ENCODE data around the gene APOBEC3B.
"Not testable (repeated sequence)": the region's sequence is repeated elsewhere in the genome, so short reads cannot be mapped to it uniquely, and the experiment has no call there.

The APOBEC3B gene

GRCh38 chr22:38950527-38951295 lies 31.4 kb upstream of the APOBEC3B start:
- in situ Hi-C loops (cut with HindIII; ENCODE audit: low sequenced_read_pairs) = no loop called here

GRCh38 chr22:38951734-38952133 lies 30.4 kb upstream of the APOBEC3B start:
- in situ Hi-C loops (cut with HindIII; ENCODE audit: low sequenced_read_pairs) = no loop called here

GRCh38 chr22:38952281-38952993 lies 29.7 kb upstream of the APOBEC3B start:
- in situ Hi-C loops (cut with HindIII; ENCODE audit: low sequenced_read_pairs) = no loop called here

- in situ Hi-C loops (cut with HindIII; ENCODE audit: low sequenced_read_pairs) = no loop called here
Observed at GRCh38 chr22:38953091-38953490, 29.1 kb upstream of the APOBEC3B start.

- in situ Hi-C loops (cut with HindIII; ENCODE audit: low sequenced_read_pairs) = no loop called here
Observed at GRCh38 chr22:38953577-38954413, 28.4 kb upstream of the APOBEC3B start.

- in situ Hi-C loops (cut with HindIII; ENCODE audit: low sequenced_read_pairs) = no loop called here
Observed at GRCh38 chr22:38954414-38955043, 27.6 kb upstream of the APOBEC3B start.

GRCh38 chr22:38955250-38955905 lies 26.8 kb upstream of the APOBEC3B start:
- in situ Hi-C loops (cut with HindIII; ENCODE audit: low sequenced_read_pairs) = no loop called here

- in situ Hi-C loops (cut with HindIII; ENCODE audit: low sequenced_read_pairs) = no loop called here
Observed at GRCh38 chr22:38955926-38956325, 26.2 kb upstream of the APOBEC3B start.

GRCh38 chr22:38956551-38956950 lies 25.6 kb upstream of the APOBEC3B start:
- in situ Hi-C loops (cut with HindIII; ENCODE audit: low sequenced_read_pairs) = no loop called here

GRCh38 chr22:38957046-38957770 lies 24.9 kb upstream of the APOBEC3B start, which contains the start of gene APOBEC3A:
APOBEC3A (plus strand) TSS chr22:38957609; CDS start chr22:38957692, 83 bp downstream.
- in situ Hi-C loops (cut with HindIII; ENCODE audit: low sequenced_read_pairs) = no loop called here

GRCh38 chr22:38957808-38958650 lies 24.1 kb upstream of the APOBEC3B start:
- in situ Hi-C loops (cut with HindIII; ENCODE audit: low sequenced_read_pairs) = no loop called here

- in situ Hi-C loops (cut with HindIII; ENCODE audit: low sequenced_read_pairs) = not testable (repeated sequence)
Observed at GRCh38 chr22:38958651-38958943, 23.6 kb upstream of the APOBEC3B start.

GRCh38 chr22:38959590-38959989 lies 22.6 kb upstream of the APOBEC3B start:
- in situ Hi-C loops (cut with HindIII; ENCODE audit: low sequenced_read_pairs) = no loop called here

GRCh38 chr22:38960673-38961072 lies 21.5 kb upstream of the APOBEC3B start:
- in situ Hi-C loops (cut with HindIII; ENCODE audit: low sequenced_read_pairs) = not testable (repeated sequence)

- in situ Hi-C loops (cut with HindIII; ENCODE audit: low sequenced_read_pairs) = not testable (repeated sequence)
Observed at GRCh38 chr22:38963291-38963738, 18.8 kb upstream of the APOBEC3B start.

GRCh38 chr22:38963872-38964271 lies 18.3 kb upstream of the APOBEC3B start:
- in situ Hi-C loops (cut with HindIII; ENCODE audit: low sequenced_read_pairs) = no loop called here

- in situ Hi-C loops (cut with HindIII; ENCODE audit: low sequenced_read_pairs) = no loop called here
Observed at GRCh38 chr22:38964306-38964705, 17.8 kb upstream of the APOBEC3B start.

GRCh38 chr22:38964989-38965388 lies 17.2 kb upstream of the APOBEC3B start:
- in situ Hi-C loops (cut with HindIII; ENCODE audit: low sequenced_read_pairs) = no loop called here
